Measurements from ENCODE around the gene MACROD2.

Gene MACROD2

GRCh38 chr20:14069796-14070195 is 74.5 kb downstream of the MACROD2 start:
- TF ChIP-seq CTCF (IDR thresholded peaks at IDR 0.05; ENCODE audit: insufficient read depth, low read depth, low read length, missing control alignments) = no peak
- H3K4me3 ChIP-seq (ENCODE audit: low read depth, low read length) = no peak overlapping the region
- no peak for DNase-seq (ENCODE audit: low read depth)

GRCh38 chr20:14093652-14094051 is 98.3 kb downstream of the MACROD2 start:
- no peak for DNase-seq (ENCODE audit: low read depth)
- no peak for TF ChIP-seq CTCF (IDR thresholded peaks at IDR 0.05; ENCODE audit: insufficient read depth, low read depth, low read length, missing control alignments)
- H3K4me3 ChIP-seq (ENCODE audit: low read depth, low read length) = no peak overlapping the region

GRCh38 chr20:14098261-14098660 is 102.9 kb downstream of the MACROD2 start:
- no peak for DNase-seq (ENCODE audit: low read depth)
- H3K4me3 ChIP-seq (ENCODE audit: low read depth, low read length) = no peak overlapping the region
- no peak for TF ChIP-seq CTCF (IDR thresholded peaks at IDR 0.05; ENCODE audit: insufficient read depth, low read depth, low read length, missing control alignments)

- TF ChIP-seq CTCF (IDR thresholded peaks at IDR 0.05; ENCODE audit: insufficient read depth, low read depth, low read length, missing control alignments) = no peak
- no peak overlapping the region for H3K4me3 ChIP-seq (ENCODE audit: low read depth, low read length)
- no peak for DNase-seq (ENCODE audit: low read depth)
Observed at GRCh38 chr20:14113416-14113815, 118.1 kb downstream of the MACROD2 start.

GRCh38 chr20:14114065-14114704 is 118.9 kb downstream of the MACROD2 start:
- H3K4me3 ChIP-seq (ENCODE audit: low read depth, low read length) = no peak overlapping the region
- DNase-seq (ENCODE audit: low read depth) = no peak

GRCh38 chr20:14116037-14116436 is 120.7 kb downstream of the MACROD2 start:
- DNase-seq (ENCODE audit: low read depth) = no peak
- TF ChIP-seq CTCF (IDR thresholded peaks at IDR 0.05; ENCODE audit: insufficient read depth, low read depth, low read length, missing control alignments) = no peak
- no peak overlapping the region for H3K4me3 ChIP-seq (ENCODE audit: low read depth, low read length)

More at GRCh38 chr20:14114065-14114704, 118.9 kb downstream of the MACROD2 start:
- no peak for TF ChIP-seq CTCF (IDR thresholded peaks at IDR 0.05; ENCODE audit: insufficient read depth, low read depth, low read length, missing control alignments)

- DNase-seq (ENCODE audit: low read depth) = no peak
- TF ChIP-seq CTCF (IDR thresholded peaks at IDR 0.05; ENCODE audit: insufficient read depth, low read depth, low read length, missing control alignments) = no peak
Observed at GRCh38 chr20:14117768-14118167, 122.5 kb downstream of the MACROD2 start.

More at GRCh38 chr20:14117768-14118167, 122.5 kb downstream of the MACROD2 start:
- no peak overlapping the region for H3K4me3 ChIP-seq (ENCODE audit: low read depth, low read length)
